ENCODE results near the gene SLC26A2. TPM values are rescaled to one million over a fixed set of nuclear protein-coding genes. Genes with fewer than 3 reads are reported as not detected.

SLC26A2 gene
- total and polyA plus RNA-seq, 10 of the 15 experiments (the other 5 are each of a cell fraction or from before 2014, with no cell fraction given), result 1.7 to 6.4 (median 4.2) TPM

DNA sequence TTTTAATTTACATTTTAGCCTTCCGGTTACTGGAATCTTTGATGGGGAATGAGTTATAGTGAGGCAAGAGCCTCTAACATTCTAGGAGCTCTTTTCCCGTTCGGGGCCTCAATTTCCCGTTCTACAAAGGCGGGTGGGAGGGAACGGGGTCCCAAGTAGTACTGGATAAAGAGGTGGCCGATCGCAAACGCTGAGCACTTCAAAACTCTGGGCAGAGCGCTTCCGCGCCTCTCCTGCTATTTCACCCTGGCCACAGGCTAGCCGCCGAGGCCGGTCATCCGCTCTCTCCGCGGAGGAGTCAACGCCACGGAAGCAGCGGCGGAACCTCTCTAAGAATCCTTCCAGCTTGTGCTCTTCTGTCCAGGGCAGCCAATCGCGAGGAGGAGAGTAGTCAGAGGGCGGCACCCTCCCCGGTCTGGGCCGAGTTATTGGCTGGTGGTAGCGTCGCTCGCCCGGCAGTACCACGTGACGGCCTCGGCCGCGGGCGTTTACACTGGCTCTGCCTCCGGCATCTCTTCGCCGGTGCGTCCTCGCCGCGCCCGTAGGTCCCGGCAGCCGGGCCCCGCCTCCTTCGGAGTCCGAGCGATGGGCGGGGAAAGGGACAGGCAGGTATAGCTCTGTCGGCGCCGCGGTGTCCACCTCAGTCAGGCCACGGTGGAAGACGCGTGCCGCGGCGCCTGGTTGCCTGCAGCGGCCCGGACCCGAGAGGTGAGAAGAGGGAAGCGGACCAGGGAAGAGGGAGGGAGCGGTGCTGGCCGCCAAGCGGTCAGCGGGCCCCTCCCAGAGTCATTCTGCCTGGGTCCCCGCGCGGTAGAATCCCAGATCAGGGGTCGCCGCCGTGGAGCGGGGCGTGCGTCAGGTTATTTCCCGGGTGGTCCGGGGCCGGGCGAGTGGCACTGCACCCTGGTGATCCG lies at the start of gene SLC26A2 (continued):
- TF ChIP-seq, protein P1, sequence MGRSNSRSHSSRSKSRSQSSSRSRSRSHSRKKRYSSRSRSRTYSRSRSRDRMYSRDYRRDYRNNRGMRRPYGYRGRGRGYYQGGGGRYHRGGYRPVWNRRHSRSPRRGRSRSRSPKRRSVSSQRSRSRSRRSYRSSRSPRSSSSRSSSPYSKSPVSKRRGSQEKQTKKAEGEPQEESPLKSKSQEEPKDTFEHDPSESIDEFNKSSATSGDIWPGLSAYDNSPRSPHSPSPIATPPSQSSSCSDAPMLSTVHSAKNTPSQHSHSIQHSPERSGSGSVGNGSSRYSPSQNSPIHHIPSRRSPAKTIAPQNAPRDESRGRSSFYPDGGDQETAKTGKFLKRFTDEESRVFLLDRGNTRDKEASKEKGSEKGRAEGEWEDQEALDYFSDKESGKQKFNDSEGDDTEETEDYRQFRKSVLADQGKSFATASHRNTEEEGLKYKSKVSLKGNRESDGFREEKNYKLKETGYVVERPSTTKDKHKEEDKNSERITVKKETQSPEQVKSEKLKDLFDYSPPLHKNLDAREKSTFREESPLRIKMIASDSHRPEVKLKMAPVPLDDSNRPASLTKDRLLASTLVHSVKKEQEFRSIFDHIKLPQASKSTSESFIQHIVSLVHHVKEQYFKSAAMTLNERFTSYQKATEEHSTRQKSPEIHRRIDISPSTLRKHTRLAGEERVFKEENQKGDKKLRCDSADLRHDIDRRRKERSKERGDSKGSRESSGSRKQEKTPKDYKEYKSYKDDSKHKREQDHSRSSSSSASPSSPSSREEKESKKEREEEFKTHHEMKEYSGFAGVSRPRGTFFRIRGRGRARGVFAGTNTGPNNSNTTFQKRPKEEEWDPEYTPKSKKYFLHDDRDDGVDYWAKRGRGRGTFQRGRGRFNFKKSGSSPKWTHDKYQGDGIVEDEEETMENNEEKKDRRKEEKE (IDR thresholded peaks at IDR 0.05), result no peak
- TF ChIP-seq SPI1 (IDR thresholded peaks at IDR 0.05; ENCODE audit: borderline replicate concordance, insufficient read depth, low read depth, low read length), result no peak
- peak; percentile 55; the same call in 1 of the 2 replicates for TF ChIP-seq RFX5 (IDR thresholded peaks at IDR 0.05; ENCODE audit: low read depth, low read length)
- no peak for TF ChIP-seq SREBF1 (IDR thresholded peaks at IDR 0.05; ENCODE audit: low read length)
- no peak for TF ChIP-seq ESRRA (IDR thresholded peaks at IDR 0.05; ENCODE audit: low read length)
- TF ChIP-seq, protein P2, sequence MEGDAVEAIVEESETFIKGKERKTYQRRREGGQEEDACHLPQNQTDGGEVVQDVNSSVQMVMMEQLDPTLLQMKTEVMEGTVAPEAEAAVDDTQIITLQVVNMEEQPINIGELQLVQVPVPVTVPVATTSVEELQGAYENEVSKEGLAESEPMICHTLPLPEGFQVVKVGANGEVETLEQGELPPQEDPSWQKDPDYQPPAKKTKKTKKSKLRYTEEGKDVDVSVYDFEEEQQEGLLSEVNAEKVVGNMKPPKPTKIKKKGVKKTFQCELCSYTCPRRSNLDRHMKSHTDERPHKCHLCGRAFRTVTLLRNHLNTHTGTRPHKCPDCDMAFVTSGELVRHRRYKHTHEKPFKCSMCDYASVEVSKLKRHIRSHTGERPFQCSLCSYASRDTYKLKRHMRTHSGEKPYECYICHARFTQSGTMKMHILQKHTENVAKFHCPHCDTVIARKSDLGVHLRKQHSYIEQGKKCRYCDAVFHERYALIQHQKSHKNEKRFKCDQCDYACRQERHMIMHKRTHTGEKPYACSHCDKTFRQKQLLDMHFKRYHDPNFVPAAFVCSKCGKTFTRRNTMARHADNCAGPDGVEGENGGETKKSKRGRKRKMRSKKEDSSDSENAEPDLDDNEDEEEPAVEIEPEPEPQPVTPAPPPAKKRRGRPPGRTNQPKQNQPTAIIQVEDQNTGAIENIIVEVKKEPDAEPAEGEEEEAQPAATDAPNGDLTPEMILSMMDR (IDR thresholded peaks at IDR 0.05 in 2 of 3, conservative IDR thresholded peaks at IDR 0.05 in 1 of 3; ENCODE audit: control insufficient read depth in 2 of 3, extremely low read depth in 1 of 3, insufficient read depth in 1 of 3, low read depth in 3 of 3, low read length in 3 of 3), result no peak
- no peak for TF ChIP-seq SIX5 (IDR thresholded peaks at IDR 0.05; ENCODE audit: low read depth, low read length, severe bottlenecking)
- peak in 1 of 2 experiments; percentile 54; a peak in 2 of 3 replicates for TF ChIP-seq EGR1 (IDR thresholded peaks at IDR 0.05; ENCODE audit: borderline replicate concordance in 1 of 2, low read depth in 2 of 2, low read length in 2 of 2)
- TF ChIP-seq CEBPB (IDR thresholded peaks at IDR 0.05; ENCODE audit: borderline replicate concordance in 1 of 2, low read depth in 2 of 2, low read length in 2 of 2), result no peak
